A549 (cell line): Measurements from ENCODE around the gene ZFHX2. TPM values are rescaled to one million over a fixed set of nuclear protein-coding genes. Genes with fewer than 3 reads are reported as not detected.

Experiments used
- ATAC-seq, 2 experiments: fragments of 200-7000 bp in 1 of 2; fragments of >200 bp in 1 of 2; cut with Nextera tagmentation in 1 of 2; cut with Tn5 transposase in 1 of 2; 3 replicates each; pipeline versions ENCODE4 v1.8.0 to v1.9.1; 2018 to 2020; ENCODE audit warnings: mild to moderate bottlenecking in 1 of 2, moderate library complexity in 1 of 2
- CTCF ChIA-PET: fragments of 300-600 bp; sonication (Branson Sonifier 250); formaldehyde crosslinking; extraction: SDS; loops from one replicate; lab custom pipeline; 2021; ENCODE audit warnings: antibody characterized with exemption, inconsistent platforms; lab: Yijun Ruan, JAX
- POLR2A ChIA-PET: fragments of 350-600 bp; formaldehyde crosslinking; extraction: SDS; loops from one replicate; lab custom pipeline; 2021; ENCODE audit warnings: antibody characterized with exemption, inconsistent platforms; lab: Yijun Ruan, JAX
- DNase-seq, 2 experiments: peaks; one replicate each; pipeline versions ENCODE4 v3.0.0 to v3.0.0-alpha.2; 2011 to 2016; ENCODE audit warnings: low read depth in 1 of 2, low spot score in 1 of 2
- FAIRE-seq: peaks from 2 replicates; lab custom pipeline; 2011; peaks lifted over from hg19 to GRCh38; lab: Jason Lieb, UNC
- H3K27ac ChIP-seq, 2 experiments: fragments of >200 bp; sonication (Bioruptor Twin); formaldehyde crosslinking; 3 replicates each; pipeline ENCODE4 v1.5.1; 2016 to 2017
- H3K4me1 ChIP-seq: fragments of >200 bp; sonication (Bioruptor Twin); formaldehyde crosslinking; 3 replicates; pipeline ENCODE4 v1.6.1; 2016
- H3K4me2 ChIP-seq: fragments of >200 bp; sonication (Bioruptor Twin); formaldehyde crosslinking; 3 replicates; pipeline ENCODE4 v1.6.1; 2016
- H3K4me3 ChIP-seq: fragments of >200 bp; sonication (Bioruptor Twin); formaldehyde crosslinking; 3 replicates; pipeline ENCODE4 v1.5.1; 2016
- H3K9me3 ChIP-seq: fragments of >200 bp; sonication (Bioruptor Twin); formaldehyde crosslinking; 3 replicates; pipeline ENCODE4 v1.6.1; 2016
- BCL3 ChIP-seq: fragments of >200 bp; sonication (Bioruptor Twin); formaldehyde crosslinking; IDR thresholded peaks from 3 replicates; pipeline ENCODE4 v1.6.1; 2016
- CEBPB ChIP-seq, 2 experiments: fragments of >200 bp in 1 of 2; sonication (Bioruptor Twin) in 1 of 2; formaldehyde crosslinking in 1 of 2; IDR thresholded peaks; 2 replicates each; pipeline ENCODE4 v1.6.1; 2012 to 2016
- CTCF ChIP-seq: fragments of >200 bp; sonication (Bioruptor Twin); formaldehyde crosslinking; IDR thresholded peaks from 3 replicates; pipeline ENCODE4 v1.5.1; 2016
- EHF ChIP-seq: fragments of 250-450 bp; sonication (Bioruptor Pico); IDR thresholded peaks from 2 replicates; pipeline ENCODE4 v1.5.0; 2020; ENCODE audit warnings: mild to moderate bottlenecking
- EP300 ChIP-seq, 2 experiments: fragments of >200 bp; sonication (Bioruptor Twin); formaldehyde crosslinking; IDR thresholded peaks; 2 replicates in 1 of 2; 3 replicates in 1 of 2; pipeline ENCODE4 v1.6.1; 2016 to 2017
- ESRRA ChIP-seq: fragments of 150-350 bp; IDR thresholded peaks from 2 replicates; pipeline ENCODE4 v1.6.1; 2014; ENCODE audit warnings: mild to moderate bottlenecking, low read length, borderline replicate concordance
- FOSB ChIP-seq: fragments of 250-450 bp; sonication (Bioruptor Pico); IDR thresholded peaks from 2 replicates; pipeline ENCODE4 v1.5.0; 2020; ENCODE audit warnings: mild to moderate bottlenecking, moderate library complexity
- FOSL2 ChIP-seq, 2 experiments: fragments of 450-650 bp in 1 of 2; fragments of >200 bp in 1 of 2; sonication (Bioruptor Twin) in 1 of 2; formaldehyde crosslinking; IDR thresholded peaks; 2 replicates each; pipeline versions ENCODE4 v1.5.0 to v1.6.1; 2016 to 2020; ENCODE audit warnings: mild to moderate bottlenecking in 1 of 2, moderate library complexity in 1 of 2
- FOXS1 ChIP-seq: fragments of 250-450 bp; sonication (Bioruptor Pico); IDR thresholded peaks from 2 replicates; pipeline ENCODE4 v1.5.0; 2020; ENCODE audit warnings: mild to moderate bottlenecking, moderate library complexity
- HOXB13 ChIP-seq: fragments of 250-450 bp; sonication (Bioruptor Pico); IDR thresholded peaks from 2 replicates; pipeline ENCODE4 v1.5.0; 2020; ENCODE audit warnings: low read depth, mild to moderate bottlenecking, moderate library complexity
- HOXB5 ChIP-seq: fragments of 250-450 bp; sonication (Bioruptor Pico); IDR thresholded peaks from 2 replicates; pipeline ENCODE4 v1.5.0; 2020; ENCODE audit warnings: mild to moderate bottlenecking, moderate library complexity
- JUNB ChIP-seq: fragments of >200 bp; sonication (Bioruptor Twin); formaldehyde crosslinking; IDR thresholded peaks from 2 replicates; pipeline ENCODE4 v1.6.1; 2016
- POLR2A ChIP-seq: IDR thresholded peaks from 2 replicates; pipeline ENCODE4 v1.6.1; 2012; ENCODE audit warnings: mild to moderate bottlenecking, low read length
- POLR2AphosphoS2 ChIP-seq: conservative IDR thresholded peaks from 2 replicates; pipeline ENCODE4 v1.6.1; 2012; ENCODE audit warnings: low read length, improper control_type of control experiment, inconsistent platforms
- RARB ChIP-seq: fragments of 250-450 bp; sonication (Bioruptor Pico); IDR thresholded peaks from 2 replicates; pipeline ENCODE4 v1.8.0; 2021; ENCODE audit warnings: mild to moderate bottlenecking, moderate library complexity
- RFX5 ChIP-seq: fragments of 450-650 bp; IDR thresholded peaks from 2 replicates; pipeline ENCODE4 v1.7.1; 2014; ENCODE audit warnings: antibody characterized with exemption, mild to moderate bottlenecking, moderate library complexity
- TP53 ChIP-seq: fragments of 250-450 bp; sonication (Bioruptor Pico); IDR thresholded peaks from 2 replicates; pipeline ENCODE4 v1.5.0; 2021; ENCODE audit warnings: mild to moderate bottlenecking, moderate library complexity
- WGBS: methylation state at CpG from one replicate; pipeline ENCODE4 v1.1.6; 2017; ENCODE audit errors: missing lambda C conversion rate; 5-methylcytosine and 5-hydroxymethylcytosine counted together
- polyA plus RNA-seq, 4 experiments: library from polyadenylated mRNA; depleted of rRNA in 3 of 4; stranded (reverse); fragments of >200 nt; fragmentation: RNase III in 1 of 4; extraction: RNeasy Plus Mini Kit Qiagen cat#74134 plus additional on column Dnase treatment in 1 of 4; gene quantifications; 2 replicates in 3 of 4; 3 replicates in 1 of 4; pipeline ENCODE4 v1.2.3, GENCODE V29; 2011 to 2017
- TF ChIP-seq, protein P1 (sequence below): fragments of >200 bp; sonication (Bioruptor Twin); formaldehyde crosslinking; IDR thresholded peaks from 2 replicates; pipeline ENCODE4 v1.6.1; 2016
- TF ChIP-seq, protein P2 (sequence below): fragments of 450-650 bp; IDR thresholded peaks from 2 replicates; pipeline ENCODE4 v1.6.1; 2014; ENCODE audit warnings: antibody characterized with exemption
- TF ChIP-seq, protein P3 (sequence below): IDR thresholded peaks from 2 replicates; pipeline ENCODE4 v1.6.1; 2012; ENCODE audit warnings: low read depth, borderline replicate concordance

The ZFHX2 gene
- polyA plus RNA-seq, 2 of the 4 experiments (the other 2 are of a cell fraction), result 0.34 to 1.1 TPM

- POLR2A ChIA-PET, result no interaction called here
- Histone ChIP-seq H3K9me3 (no peaks in the 10 kb centered on the region), H3K4me3 (no peak overlapping the region), H3K4me1 (peaks cover 20% of the 10 kb centered on the region), H3K4me2 (peak overlapping the region; percentile 85), H3K27ac (peak overlapping the region; percentile 90 to 97)
- CTCF ChIA-PET, result interaction anchor here (1.0 to 19.0 kb wide), 4 partner anchors 10 to 369 kb away, joined by 3 to 553 read pairs (median 8); partner anchors contain the start of genes JPH4 and NGDN
- FAIRE-seq, result no peak
- peak in 1 of 2 experiments; percentile 39; a peak in 2 of 6 replicates for ATAC-seq
- WGBS, result 57% methylated on average over 6 of the region's 6 CpGs
- peak in 1 of 2 experiments; percentile 42 for DNase-seq
- TF ChIP-seq ESRRA (no peak), HOXB13 (CRISPR knock-in tag) (no peak), CTCF (peak; percentile 24; the same call in 2 of the 3 replicates), FOSB (no peak)
- TF ChIP-seq, protein P1, sequence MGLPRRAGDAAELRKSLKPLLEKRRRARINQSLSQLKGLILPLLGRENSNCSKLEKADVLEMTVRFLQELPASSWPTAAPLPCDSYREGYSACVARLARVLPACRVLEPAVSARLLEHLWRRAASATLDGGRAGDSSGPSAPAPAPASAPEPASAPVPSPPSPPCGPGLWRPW, result no peak
- TF ChIP-seq, protein P2, sequence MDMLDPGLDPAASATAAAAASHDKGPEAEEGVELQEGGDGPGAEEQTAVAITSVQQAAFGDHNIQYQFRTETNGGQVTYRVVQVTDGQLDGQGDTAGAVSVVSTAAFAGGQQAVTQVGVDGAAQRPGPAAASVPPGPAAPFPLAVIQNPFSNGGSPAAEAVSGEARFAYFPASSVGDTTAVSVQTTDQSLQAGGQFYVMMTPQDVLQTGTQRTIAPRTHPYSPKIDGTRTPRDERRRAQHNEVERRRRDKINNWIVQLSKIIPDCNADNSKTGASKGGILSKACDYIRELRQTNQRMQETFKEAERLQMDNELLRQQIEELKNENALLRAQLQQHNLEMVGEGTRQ, result no peak
Observed at GRCh38 chr14:23568600-23569331, 17.2 kb upstream of the ZFHX2 start.

- TF ChIP-seq JUNB, result no peak
- no peak for TF ChIP-seq POLR2AphosphoS2
- no peak for TF ChIP-seq FOXS1 (CRISPR knock-in tag)
- no peak for TF ChIP-seq HOXB5 (CRISPR knock-in tag)
- no peak for TF ChIP-seq EP300 (IDR thresholded peaks at IDR 0.05)
- TF ChIP-seq CEBPB (IDR thresholded peaks at IDR 0.05), result no peak
- no peak for TF ChIP-seq FOSL2 (IDR thresholded peaks at IDR 0.05)
- TF ChIP-seq FOSL2 (CRISPR knock-in tag; IDR thresholded peaks at IDR 0.05), result no peak
- TF ChIP-seq, all 56 proteins: peak for 0
- Histone ChIP-seq H3K9me3 (no peaks in the 10 kb centered on the region), H3K4me2 (peak overlapping the region; percentile 85), H3K27ac (peak overlapping the region; percentile 90 to 97), H3K4me1 (peaks cover 20% of the 10 kb centered on the region), H3K4me3 (peak overlapping the region; percentile 62)
- no peak for DNase-seq
- POLR2A ChIA-PET, result interaction anchor here (1.1 kb wide), 1 partner anchor 10 kb away, joined by 6 read pairs; no protein-coding TSS in a partner anchor
- no peak for ATAC-seq
- CTCF ChIA-PET, result interaction anchor here (1.5 to 19.0 kb wide), 3 partner anchors 10 to 91 kb away, joined by 4 to 553 read pairs (median 11); partner anchors contain the start of genes JPH4 and NGDN
- 75% methylated on average over 2 of the region's 2 CpGs for WGBS
- FAIRE-seq, result no peak
Observed at GRCh38 chr14:23568021-23568599, 16.5 kb upstream of the ZFHX2 start.

GRCh38 chr14:23567186-23568020 is 15.8 kb upstream of the ZFHX2 start, which contains the start of gene AP1G2:
AP1G2 (minus strand) TSS chr14:23567791; CDS start chr14:23567314, 477 bp downstream.
- H3K9me3 ChIP-seq, result no peaks in the 10 kb centered on the region
- DNase-seq (peak; percentile 84 to 91), FAIRE-seq (no peak), ATAC-seq (peak; percentile 76 to 92)
- H3K4me3 ChIP-seq, result peak within 1 kb of the TSS; percentile 62
- POLR2A ChIA-PET, result interaction anchor here (1.0 to 1.3 kb wide), 4 partner anchors 9 to 246 kb away, joined by 3 to 7 read pairs (median 5); partner anchors contain the start of gene PABPN1
- CTCF ChIA-PET, result interaction anchor here (1.1 to 19.0 kb wide), 4 partner anchors 11 to 91 kb away, joined by 4 to 553 read pairs (median 4); partner anchors contain the start of genes JPH4, NGDN and ZFHX2
- H3K27ac ChIP-seq, result peak within 1 kb of the TSS; percentile 90 to 97
- H3K4me2 ChIP-seq, result peak within 1 kb of the TSS; percentile 85
- H3K4me1 ChIP-seq, result peaks cover 20% of the 10 kb centered on the region
- under 1% methylated on average over 47 of the region's 53 CpGs for WGBS
- TF ChIP-seq TP53, result no peak
- no peak for TF ChIP-seq EHF (CRISPR knock-in tag)
- TF ChIP-seq FOSB, result no peak
- no peak for TF ChIP-seq RARB (CRISPR knock-in tag)
- peak; percentile 88; the same call in 2 of the 3 replicates for TF ChIP-seq BCL3
- TF ChIP-seq RFX5, result no peak
- TF ChIP-seq, protein P3, sequence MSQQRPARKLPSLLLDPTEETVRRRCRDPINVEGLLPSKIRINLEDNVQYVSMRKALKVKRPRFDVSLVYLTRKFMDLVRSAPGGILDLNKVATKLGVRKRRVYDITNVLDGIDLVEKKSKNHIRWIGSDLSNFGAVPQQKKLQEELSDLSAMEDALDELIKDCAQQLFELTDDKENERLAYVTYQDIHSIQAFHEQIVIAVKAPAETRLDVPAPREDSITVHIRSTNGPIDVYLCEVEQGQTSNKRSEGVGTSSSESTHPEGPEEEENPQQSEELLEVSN, result 0 out of 2 replicates have a peak, but pooled peaks have one; percentile 40
- peak; percentile 92 for TF ChIP-seq POLR2A
- TF ChIP-seq, protein P2, result 0 out of 2 replicates have a peak, but pooled peaks have one; percentile 20
- no peak for TF ChIP-seq POLR2AphosphoS2
